ENCODE results near the gene FGGY.

GRCh38 chr1:59356627-59357026, 59.7 kb downstream of the FGGY start:
- TF ChIP-seq TEAD4 (CRISPR knock-in tag; IDR thresholded peaks at IDR 0.05): no peak
- no peak for TF ChIP-seq USF1 (CRISPR knock-in tag; IDR thresholded peaks at IDR 0.05)
- TF ChIP-seq TP53 (CRISPR knock-in tag; IDR thresholded peaks at IDR 0.05): no peak
- TF ChIP-seq CTCF (IDR thresholded peaks at IDR 0.05): no peak
- no peak for TF ChIP-seq ETV6 (CRISPR knock-in tag; IDR thresholded peaks at IDR 0.05)
- no peak for TF ChIP-seq USF2 (CRISPR knock-in tag; IDR thresholded peaks at IDR 0.05)

Measured in WTC11 (cell line).